22Rv1 (cell line): ENCODE results near the gene ANTKMT.

Experiments
- H3K27ac ChIP-seq: fragments of 450-650 bp; 2 replicates; pipeline ENCODE4 v1.5.1; 2017
- ZFX ChIP-seq: fragments of 450-650 bp; IDR thresholded peaks from 2 replicates; pipeline ENCODE4 v1.6.1; 2017; ENCODE audit warnings: antibody characterized with exemption, borderline replicate concordance
- TF ChIP-seq, protein P1 (sequence below): fragments of 450-650 bp; IDR thresholded peaks from 2 replicates; pipeline ENCODE4 v1.5.1; 2017; ENCODE audit warnings: mild to moderate bottlenecking

The ANTKMT gene

DNA sequence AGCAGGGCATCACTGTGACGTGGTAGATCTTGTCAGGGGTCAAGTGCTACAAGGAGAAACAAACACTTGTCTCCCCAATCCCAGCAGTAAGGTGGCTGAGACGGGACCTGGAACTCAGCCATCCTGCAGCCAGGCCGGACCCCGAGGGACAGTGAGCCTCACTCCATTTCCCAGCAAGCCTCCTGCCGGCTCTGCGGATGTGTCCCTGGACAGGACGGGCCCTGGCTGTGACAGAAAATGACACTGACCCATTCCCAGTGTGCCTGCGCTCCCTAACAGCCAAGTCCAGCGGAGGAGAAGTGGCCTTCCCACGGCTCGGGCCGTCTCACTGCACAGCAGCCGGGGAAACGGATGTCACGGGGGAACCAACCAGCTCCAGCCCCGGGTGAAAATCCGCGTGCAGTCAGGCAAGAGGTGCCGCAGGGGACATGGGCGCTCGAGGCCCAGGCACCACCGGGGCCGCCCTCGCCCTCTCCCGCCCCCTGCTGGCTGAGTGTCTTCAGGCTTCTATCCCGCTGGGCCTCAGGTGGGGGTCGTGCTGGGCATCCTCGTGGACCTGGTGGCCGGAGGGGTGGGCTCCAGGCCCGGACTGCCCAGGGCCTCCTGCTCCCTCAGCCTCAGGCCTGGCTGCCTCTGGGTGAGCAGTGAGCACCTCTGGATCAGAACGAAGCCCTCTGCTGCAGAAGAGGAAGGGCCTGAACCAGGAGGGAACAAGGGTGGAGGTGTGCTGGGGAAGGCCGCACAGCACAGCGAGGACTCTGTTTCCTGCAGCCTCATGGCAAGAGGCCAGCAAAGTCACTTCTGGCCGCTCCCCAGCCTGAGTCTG is 12.6 kb downstream of the ANTKMT start:
- no peak overlapping the region for H3K27ac ChIP-seq
- TF ChIP-seq, protein P1, sequence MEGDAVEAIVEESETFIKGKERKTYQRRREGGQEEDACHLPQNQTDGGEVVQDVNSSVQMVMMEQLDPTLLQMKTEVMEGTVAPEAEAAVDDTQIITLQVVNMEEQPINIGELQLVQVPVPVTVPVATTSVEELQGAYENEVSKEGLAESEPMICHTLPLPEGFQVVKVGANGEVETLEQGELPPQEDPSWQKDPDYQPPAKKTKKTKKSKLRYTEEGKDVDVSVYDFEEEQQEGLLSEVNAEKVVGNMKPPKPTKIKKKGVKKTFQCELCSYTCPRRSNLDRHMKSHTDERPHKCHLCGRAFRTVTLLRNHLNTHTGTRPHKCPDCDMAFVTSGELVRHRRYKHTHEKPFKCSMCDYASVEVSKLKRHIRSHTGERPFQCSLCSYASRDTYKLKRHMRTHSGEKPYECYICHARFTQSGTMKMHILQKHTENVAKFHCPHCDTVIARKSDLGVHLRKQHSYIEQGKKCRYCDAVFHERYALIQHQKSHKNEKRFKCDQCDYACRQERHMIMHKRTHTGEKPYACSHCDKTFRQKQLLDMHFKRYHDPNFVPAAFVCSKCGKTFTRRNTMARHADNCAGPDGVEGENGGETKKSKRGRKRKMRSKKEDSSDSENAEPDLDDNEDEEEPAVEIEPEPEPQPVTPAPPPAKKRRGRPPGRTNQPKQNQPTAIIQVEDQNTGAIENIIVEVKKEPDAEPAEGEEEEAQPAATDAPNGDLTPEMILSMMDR = peak; percentile 80
- no peak for TF ChIP-seq ZFX

DNA sequence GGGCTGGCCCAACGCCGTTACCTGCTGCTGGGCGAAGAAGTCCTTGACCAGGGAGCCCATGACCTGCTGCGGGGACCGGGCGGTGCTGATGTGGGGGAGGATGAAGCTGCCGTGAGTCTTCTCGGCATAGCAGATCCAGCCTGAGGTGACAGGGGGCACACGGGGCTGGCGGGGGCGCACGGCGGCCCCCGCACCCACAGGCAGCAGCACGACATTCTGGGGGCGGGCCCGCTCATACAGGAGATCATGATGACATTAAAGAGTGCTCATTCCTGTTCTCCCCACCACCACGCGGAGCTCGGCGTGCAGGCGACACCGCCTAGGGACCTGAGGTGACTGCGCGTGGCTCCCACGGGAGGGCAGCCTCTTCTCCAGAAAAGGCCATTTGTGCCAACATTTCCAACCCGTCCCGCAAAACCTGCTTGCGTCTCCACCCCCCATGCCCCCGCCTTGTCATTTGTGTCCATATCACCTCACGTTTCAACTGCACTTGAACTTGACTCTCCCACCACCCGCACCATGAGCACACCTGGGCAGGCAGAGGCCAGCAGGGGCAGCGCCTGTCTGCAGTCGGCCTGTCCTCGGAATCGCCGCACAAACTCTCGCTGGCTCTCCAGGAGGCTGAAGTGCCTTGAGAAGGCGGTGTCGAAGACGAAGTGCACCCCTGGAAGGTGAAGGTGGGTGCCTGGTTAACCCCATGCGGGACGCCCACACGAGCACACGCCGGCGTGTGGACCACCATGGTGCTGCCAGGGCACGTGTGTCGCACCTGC is 13.4 kb downstream of the ANTKMT start:
- no peak for TF ChIP-seq ZFX
- TF ChIP-seq, protein P1 = no peak
- 0 out of 2 replicates have a peak overlapping the region, but pooled peaks have one; percentile 96 for H3K27ac ChIP-seq

DNA sequence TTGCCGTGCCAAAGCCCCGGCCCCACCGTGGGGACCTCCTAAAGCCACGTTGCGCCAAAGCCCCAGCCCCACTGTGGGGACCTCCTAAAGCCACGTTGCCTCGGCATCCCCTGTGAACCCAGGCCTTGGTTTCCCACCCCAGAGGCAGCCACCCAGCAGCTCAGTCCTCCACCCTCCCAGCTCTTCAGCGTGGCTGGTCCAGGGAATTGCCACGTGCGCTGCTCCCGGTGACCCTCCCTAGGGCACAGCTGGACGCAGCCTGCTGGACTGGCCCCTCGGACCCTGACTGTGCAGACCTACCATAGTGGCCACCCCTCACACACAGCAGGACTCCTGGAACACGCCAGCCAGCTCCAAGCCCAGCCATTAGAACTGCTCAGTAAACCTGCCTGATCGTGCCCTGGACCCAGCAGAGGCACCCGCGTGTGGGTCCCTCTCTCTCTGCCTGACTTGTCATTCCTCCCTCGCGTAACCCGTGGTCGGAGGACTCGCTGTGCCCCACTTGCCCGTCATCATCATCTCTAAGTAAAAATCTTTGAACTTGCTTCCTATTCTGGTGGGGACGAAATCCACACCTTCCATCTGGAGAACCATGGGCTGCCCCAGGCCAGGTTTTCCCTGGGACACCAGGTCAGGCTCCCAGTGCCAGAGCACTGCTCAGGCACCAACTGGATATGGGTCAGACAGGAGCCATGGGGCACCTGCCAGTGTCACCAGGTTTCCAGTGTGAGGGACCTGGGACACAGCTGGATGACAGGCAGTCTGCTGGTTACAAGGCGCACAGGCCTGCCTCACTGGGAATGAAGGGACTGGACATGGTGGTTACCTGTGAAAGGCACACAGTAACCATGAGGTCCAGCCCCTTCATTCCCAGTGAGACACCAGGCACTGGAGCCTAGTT is 14.3 kb downstream of the ANTKMT start:
- H3K27ac ChIP-seq = peak overlapping the region; percentile 96
- no peak for TF ChIP-seq ZFX
- TF ChIP-seq, protein P1 = no peak

DNA sequence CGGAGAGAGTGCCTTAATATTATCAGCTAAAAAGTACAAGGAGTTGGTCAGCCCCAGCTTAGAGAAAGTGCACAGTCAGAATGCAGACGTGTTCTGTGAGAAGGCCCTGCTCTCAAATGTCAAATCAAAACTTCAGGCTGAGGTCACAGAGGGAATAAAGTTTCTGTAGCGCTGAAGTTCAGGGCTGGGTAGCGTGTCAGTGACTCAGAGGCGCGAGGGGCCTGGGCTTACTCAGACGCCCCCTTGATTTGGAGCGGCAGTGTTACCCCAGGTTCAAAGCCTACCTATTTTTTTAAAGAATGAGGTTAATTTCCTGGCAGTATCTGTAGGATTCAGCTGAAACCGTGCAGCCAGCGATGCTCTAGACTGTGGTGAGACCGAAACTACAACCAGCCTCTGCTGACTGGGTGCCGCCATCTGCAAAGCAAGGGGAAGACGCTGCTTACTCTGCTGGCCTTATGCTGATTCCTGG is 15.1 kb downstream of the ANTKMT start:
- TF ChIP-seq, protein P1 = no peak
- H3K27ac ChIP-seq = peak overlapping the region; percentile 96

DNA sequence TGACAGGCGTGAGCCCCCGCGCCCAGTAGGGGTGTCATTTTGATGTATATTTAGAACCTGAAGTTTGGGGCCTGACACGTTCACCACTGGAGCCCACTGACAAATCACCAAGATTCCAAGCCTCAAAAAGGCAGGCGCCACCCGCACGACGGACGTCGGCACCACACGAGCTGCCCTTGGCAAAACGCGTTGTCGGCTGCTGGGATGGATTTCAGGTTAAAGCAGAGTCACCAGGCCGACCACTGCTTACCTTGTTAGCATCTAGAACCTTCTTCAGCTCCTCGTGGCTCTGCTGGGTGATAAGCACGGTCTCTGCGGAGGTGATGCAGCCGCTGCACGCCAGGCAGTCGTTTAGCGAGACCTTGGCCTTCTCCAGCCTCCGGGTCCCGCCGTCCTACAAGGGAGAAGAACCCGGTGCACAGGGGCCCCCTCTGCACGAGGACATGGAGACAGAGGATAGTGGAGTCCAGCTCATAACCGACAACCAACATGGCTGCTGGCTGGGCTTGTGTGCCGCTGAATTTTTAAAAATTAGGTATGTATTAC is 16.1 kb downstream of the ANTKMT start:
- TF ChIP-seq, protein P1 = no peak
- no peak for TF ChIP-seq ZFX

DNA sequence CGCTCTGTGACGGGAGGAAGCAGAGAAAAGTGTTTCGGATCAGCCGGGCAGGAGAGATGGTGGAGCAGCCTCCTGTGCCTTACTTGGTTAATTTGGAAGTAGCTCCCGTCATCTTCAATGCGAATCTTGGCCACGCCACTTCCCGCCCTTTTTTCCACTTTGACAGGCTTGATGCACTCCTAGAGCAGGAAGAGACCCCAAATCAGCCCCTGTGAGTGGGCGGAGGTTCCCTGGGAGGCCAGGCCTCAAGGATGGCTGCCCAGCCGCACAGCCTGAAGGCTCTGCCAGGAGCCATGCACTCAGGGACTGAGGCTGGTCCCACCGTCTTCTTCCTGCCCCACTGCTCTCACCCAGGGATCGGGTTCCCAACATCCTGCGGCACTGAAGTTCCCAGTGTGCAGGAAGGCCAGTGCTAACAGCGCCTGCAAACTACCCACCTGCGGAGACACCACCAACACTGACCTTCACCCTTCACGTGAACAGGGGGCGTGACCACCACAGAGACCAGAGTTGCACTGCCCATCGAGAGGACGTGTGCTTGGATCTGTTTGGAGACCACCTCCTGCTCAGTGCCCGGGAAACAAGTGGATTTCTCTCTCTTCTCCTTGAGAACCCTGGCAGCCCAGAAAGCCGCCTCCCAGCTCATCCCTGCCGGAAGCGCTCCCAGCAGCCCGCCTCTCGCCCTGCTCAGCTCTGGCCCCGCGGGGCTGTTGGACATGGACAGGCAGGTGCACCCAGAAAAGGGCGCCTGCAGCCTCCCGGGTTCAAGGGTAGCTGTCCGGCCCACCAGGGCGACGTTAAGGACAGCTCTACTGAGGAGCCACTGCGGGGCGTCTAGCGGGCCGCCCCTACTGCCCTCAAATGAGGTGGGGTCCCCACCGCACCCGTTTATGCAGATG is 18.9 kb downstream of the ANTKMT start:
- H3K27ac ChIP-seq = peak overlapping the region; percentile 96
- TF ChIP-seq, protein P1 = no peak
- TF ChIP-seq ZFX = no peak

More for the DNA sequence above, 16.1 kb downstream of the ANTKMT start:
- H3K27ac ChIP-seq = peak overlapping the region; percentile 96
